ENCODE results near the gene GLRX3.

- TF ChIP-seq POLR2AphosphoS5 (IDR thresholded peaks at IDR 0.05; ENCODE audit: low read depth, low read length) (no peak), CREM (IDR thresholded peaks at IDR 0.05) (no peak), CREM (CRISPR knock-in tag; IDR thresholded peaks at IDR 0.05) (no peak), ZNF691 (CRISPR knock-in tag; IDR thresholded peaks at IDR 0.05; ENCODE audit: borderline replicate concordance, low read depth) (no peak), ELK4 (CRISPR knock-in tag; IDR thresholded peaks at IDR 0.05; ENCODE audit: borderline replicate concordance) (no peak), SKI (IDR thresholded peaks at IDR 0.05; ENCODE audit: partially characterized antibody) (no peak), ZNF124 (CRISPR knock-in tag; IDR thresholded peaks at IDR 0.05) (no peak), SKIL (CRISPR knock-in tag; IDR thresholded peaks at IDR 0.05; ENCODE audit: borderline replicate concordance) (no peak), PRDM10 (CRISPR knock-in tag; IDR thresholded peaks at IDR 0.05; ENCODE audit: low read depth) (no peak), ZNF263 (CRISPR knock-in tag; IDR thresholded peaks at IDR 0.05) (no peak), HNRNPLL (IDR thresholded peaks at IDR 0.05; ENCODE audit: low read depth, low read length, poor library complexity, severe bottlenecking) (no peak), ZNF646 (CRISPR knock-in tag; IDR thresholded peaks at IDR 0.05) (no peak), JUND (CRISPR knock-in tag; IDR thresholded peaks at IDR 0.05) (no peak)
These were observed 26.4 kb upstream of the GLRX3 start for GRCh38 chr10:130109796-130110245.

Data from HepG2 (cell line).